Hindlimb muscle (tissue), 1 donor: ENCODE measurements around the gene ATP1B3. TPM values are rescaled to one million over a fixed set of nuclear protein-coding genes. Genes with fewer than 3 reads are reported as not detected.
"Not testable (repeated sequence)": the region's sequence is repeated elsewhere in the genome, so short reads cannot be mapped to it uniquely, and the experiment has no call there.

ENCODE experiments used
- DNase-seq: peaks from one replicate; pipeline ENCODE4 v3.0.0-alpha.2; 2013
- polyA plus RNA-seq: library from polyadenylated mRNA; unstranded; fragments of 120-200 nt; gene quantifications from one replicate; pipeline ENCODE4 v1.2.1, GENCODE V29; 2013; ENCODE audit not compliant: insufficient read length

ATP1B3 gene
- polyA plus RNA-seq, 1 donor, result 89.0 TPM

DNA sequence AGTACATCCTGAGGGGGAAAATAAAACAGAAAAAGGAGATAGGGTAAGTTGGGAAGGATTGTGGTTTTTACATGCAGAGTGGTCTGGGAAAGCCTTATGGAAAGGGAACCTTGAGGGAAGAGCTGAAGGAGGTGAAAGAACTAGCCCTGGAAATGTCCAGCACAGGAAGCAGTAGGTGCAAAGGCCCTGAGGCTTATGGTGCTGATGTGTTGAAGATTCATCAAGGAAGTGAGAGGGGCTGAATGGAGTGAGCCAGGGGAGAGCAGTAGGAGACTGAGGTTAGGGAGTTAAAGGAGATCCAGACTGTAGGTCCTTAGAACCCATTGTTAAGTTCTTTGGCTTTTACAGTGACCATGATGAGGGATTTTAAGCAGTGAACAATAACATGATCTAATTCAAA, 33.0 kb downstream of the ATP1B3 start:
- DNase-seq, result no peak

DNA sequence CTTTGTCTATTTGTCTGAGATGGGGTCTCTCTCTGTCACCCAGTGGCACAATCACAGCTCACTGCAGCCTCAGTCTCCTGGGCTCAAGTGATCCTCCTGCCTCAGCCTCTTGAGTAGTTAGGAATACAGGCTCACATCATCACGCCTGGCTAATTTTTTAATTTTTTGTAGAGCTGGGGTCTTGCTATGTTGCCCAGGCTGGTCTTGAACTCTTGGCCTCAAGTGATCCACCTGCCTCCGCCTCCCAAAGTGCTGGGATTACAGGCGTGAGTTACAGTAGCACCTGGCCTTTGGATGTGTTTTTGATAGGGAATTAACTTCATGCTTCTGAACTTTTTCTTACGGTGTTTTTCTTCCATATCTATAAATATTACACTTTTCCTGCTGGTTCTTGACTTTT, 33.5 kb downstream of the ATP1B3 start:
- not testable (repeated sequence) for DNase-seq

DNA sequence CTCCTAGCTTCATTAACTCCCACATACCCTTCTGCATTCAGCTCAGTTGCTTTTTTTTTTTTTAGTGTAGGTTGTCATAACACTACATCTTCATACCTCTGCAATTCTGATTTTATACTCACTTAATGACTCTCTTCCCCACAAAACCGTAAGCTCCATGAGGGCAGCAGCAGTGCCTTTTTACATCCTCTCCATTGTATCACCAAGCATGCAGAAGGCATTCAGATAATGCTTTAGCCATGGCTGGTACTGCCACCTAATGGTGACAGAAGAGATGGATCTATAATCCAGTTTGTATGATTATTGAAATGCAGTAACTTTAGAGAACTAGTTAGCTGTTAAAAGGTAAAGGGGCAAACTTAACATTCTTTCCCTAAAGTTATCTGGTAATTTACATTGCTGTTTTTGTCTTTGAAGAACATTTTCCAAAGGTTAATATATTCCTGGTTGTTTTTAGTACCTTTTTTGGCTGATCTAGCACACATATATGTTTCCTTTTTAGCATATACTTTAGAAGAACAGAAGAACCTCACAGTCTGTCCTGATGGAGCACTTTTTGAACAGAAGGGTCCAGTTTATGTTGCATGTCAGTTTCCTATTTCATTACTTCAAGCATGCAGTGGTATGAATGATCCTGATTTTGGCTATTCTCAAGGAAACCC, 36.8 kb downstream of the ATP1B3 start:
- DNase-seq, result no peak

DNA sequence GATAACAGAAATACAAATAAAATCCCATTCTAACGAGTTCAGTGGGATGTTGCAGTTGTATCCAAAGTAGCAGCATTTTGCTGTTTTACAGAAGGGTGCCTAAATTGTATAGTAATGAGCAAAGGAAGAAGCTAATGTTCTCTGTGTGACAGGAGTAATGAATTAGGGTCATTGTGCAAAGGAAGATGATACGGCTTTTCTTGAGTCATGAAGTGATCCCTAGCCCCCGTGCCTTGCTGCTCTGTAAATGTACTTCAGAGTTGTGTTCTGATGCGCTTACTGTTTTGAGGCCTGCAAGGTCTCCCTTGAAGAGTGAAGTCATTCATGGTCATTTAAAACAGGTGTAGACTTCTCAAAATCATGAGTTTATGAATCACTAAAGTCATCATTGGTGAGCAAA, 37.9 kb downstream of the ATP1B3 start:
- DNase-seq, result no peak

DNA sequence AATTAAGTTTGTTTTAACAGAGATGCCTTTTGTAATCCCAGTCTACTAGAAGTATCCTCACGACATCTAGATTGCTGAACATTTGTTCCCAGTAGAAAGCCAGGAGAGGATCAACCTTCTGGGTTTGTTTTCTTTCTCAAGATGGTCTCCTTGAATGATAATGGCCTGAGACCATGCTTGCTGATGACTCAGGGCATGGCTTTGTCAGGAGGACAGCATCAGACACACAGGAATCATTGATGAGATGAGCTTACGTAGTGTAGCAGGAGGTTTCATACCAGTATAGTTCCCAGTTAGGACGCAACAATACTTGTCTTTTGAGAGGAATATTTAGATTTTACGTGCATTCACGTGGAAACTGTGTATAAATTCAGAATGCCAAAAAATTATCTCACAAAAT, 38.6 kb downstream of the ATP1B3 start:
- no peak for DNase-seq

DNA sequence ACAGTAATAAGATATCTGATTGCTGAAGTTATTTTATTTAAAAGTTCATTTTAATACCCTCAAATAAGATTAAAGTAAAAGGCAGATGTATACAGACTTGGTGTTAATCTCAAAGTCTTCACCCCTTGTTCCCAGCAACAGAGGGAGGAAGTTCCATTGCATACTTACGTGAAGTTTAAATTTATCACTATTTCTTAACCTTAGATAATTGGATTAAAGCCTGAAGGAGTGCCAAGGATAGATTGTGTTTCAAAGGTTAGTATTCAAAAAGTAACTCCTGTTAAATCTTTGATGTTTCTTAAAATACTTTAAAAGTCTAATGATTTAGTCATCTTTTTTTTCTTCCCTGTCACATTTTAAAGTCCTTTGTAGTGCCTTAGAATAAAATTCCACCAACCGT, 39.3 kb downstream of the ATP1B3 start:
- no peak for DNase-seq

DNA sequence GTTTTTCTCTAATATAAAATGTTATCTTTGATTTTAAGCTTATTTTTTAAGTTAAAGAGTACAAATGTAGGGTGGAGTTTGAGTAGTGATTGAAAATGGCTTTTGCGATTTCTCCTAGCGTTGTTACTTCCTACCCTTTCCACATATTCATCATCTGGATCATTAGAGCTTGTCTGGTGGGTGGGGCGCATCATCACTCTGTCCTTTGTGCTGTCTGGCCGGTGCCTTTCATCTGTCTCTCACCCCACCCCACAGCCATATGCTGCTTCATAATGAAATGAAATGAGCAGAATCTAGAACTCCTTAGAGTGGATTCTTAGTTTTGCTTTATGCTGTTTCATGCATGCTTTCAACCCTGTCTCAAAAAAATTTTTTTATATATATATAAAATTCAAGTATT, 44.3 kb downstream of the ATP1B3 start:
- no peak for DNase-seq

DNA sequence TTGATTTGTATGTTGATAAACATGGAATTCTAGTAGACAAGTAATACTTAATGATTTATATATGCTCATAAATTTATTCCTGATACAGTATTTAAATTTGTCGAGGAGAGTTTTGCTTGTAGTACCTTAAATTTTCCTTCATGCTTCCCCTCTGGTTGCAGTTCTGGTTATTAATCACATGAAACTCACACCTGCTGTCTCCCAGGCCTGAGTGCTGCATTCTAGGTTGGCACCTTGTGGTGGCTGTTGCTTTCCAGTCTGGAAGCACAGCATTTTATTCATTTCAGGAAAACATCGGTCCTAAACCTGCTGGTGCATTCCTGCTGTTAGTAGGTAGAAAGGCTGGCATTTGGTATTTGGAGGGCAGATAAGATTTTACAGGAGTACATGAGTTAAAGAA, 44.9 kb downstream of the ATP1B3 start:
- DNase-seq, result no peak

DNA sequence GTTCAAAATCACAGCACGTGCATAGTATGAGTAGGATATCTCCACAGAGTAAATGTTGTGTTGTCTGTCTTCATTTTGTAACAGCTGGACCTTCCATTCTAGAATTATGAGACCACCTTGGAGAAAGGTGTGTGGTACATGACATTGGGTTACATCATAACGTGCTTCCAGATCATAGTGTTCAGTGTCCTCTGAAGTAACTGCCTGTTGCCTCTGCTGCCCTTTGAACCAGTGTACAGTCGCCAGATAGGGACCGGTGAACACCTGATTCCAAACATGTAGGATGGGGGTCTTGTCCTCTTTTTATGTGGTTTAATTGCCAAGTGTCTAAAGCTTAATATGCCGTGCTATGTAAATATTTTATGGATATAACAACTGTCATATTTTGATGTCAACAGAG, 49.2 kb downstream of the ATP1B3 start:
- DNase-seq, result not testable (repeated sequence)

DNA sequence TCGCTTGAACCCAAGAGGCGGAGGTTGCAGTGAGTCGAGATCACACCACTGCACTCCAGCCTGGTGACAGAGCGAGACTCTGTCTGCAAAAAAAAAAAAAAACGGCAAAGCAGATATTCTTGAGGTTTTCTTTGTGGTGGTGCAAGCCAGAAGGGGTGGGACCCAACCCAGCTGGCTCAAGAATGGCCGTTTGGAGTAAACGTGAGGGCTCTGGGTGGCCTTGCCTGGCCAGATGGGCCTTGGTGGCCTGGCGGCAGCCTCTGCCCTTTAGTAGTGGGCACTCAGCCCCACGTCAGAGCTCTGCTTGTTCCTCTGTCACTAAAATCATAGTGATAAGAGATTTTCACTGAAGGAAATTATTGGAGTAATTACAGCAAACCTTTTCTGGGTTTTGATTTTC, 50.5 kb downstream of the ATP1B3 start:
- no peak for DNase-seq

DNA sequence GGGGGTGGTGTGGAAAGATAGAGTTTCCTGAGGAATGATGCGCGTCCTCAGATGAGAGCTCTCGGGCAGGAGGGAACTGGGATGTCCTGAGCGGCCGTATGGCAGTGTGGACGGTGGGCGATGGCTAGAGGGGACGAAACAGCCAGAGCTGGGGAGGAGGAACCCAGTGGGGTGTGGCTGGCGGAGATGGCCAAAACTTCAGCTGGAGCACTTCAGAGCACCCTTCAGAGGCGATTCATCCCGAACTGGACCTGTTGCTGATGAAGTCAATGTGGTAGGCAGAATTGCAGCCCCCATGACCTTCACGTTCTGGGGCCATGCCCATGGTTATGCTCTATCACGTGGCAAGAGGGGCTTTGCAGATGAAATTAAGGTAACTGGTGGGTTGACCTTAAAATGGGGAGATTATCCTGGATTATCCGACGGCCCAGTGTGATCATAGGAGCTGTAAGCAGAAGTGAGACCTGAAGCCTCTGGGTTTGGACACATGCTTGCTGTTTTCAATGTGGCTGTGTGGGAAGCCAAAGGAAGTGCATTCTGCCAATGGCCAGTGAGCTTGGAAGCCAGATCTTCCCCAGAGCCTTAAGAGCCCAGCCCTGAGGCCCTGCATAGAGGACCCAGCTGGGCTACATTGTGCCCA, 52.3 kb downstream of the ATP1B3 start:
- DNase-seq, result no peak

DNA sequence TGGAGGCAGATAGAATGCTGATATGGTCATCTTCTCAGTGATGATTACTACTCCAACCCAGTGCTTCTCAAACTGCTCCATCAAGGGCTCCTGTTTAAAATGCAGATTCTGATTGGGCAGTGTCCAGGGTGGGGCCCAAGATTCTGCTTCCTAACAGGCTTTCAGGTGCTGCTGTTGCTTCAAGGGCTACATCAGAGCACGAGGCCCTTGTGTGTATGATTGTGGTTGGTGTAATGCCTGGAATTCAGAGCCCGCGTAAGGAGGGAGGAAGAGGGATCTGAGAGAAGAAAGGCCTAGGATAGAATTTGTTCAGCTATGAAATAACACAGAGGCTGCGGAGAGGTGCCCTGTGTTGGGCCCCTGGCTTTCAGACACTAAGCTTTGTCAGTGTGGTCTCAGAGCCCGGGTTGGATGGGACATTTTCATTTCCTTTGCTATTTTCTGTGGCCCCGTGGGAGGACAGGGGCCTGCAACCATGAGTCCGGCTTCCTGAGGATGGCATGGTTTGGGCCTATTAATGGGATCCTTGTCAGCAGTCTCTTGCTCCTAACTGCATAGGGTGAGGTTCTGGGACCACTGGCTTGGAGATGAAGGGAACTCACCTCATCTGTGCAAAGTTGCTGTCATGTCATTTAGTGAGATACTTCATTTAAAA, 53.0 kb downstream of the ATP1B3 start:
- no peak for DNase-seq

DNA sequence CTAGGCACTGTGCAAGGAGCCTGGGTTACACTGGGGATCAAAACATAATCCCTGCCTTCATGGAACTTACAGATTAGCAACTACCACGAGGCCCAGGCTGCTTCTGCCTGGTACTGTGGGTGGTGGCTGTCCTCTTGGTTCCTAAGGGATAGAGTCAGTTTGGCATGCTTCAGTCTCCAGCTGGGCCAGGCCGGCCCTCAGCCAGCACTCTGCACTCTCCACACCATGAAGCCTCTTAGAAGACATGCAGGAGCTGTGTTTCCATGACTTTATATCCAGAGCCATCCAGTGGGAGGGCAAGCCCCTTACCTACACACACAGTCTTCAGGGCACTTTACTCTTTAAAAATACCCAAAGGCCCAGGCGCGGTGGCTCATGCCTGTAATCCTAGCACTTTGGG, 54.4 kb downstream of the ATP1B3 start:
- DNase-seq, result no peak

DNA sequence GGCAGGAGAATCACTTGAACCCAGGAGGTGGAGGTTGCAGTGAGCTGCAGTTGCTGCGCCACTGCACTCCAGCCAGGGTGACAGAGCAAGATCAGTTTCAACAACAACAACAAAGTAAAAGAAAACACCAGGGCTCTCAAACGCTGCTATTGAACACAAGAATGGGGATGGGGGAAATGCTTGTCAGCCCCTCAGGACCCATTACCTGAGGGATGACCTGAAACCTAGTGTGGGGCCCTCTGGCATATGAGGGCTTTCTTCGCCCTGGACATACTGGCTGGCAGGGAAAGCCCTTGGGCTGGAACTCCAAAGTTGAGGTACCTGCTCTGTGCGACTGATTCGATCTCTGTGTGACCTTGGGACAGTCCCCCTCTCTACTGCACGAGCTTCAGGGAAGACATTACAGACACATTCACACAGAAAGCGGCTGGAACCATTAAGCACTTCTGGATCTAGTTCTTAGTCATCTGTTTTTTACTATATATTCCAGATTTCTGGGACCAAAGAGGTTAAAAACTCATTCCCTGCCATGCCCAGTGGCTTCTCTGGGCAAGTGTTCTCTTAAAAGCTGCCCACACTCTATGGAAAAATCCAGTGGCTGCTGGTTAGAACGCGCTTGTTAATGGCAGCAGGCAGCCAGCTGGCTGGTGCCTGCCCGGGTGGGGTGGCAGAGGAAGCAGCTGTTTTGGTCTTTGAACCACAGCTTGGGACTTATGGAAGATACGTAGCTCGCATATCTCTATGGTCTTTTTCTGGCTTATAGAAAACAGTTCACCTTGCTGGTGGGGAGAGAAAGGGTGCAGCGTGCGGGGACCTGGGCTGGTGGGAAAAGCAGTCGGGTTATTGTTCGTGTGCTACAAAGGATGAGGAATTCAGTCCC, 57.2 kb downstream of the ATP1B3 start:
- no peak for DNase-seq

DNA sequence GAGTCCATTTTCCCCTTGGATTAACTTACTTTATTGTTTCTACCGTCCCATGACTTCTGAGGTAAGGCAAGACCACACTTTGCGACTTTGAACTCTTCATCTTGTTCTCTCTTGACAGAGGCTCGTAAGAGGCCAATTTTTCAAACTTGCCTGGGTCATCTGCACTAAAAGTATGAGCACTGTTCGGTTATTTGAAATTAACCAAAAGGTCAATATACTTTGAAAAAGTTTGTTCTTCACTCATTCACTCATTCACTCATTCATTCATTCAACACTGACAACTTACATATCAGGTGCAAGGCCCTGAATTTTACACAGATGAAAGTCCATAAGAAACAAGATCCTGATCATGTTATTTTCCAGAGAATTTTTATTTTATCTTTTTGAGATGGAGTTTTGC, 57.9 kb downstream of the ATP1B3 start:
- DNase-seq, result no peak

DNA sequence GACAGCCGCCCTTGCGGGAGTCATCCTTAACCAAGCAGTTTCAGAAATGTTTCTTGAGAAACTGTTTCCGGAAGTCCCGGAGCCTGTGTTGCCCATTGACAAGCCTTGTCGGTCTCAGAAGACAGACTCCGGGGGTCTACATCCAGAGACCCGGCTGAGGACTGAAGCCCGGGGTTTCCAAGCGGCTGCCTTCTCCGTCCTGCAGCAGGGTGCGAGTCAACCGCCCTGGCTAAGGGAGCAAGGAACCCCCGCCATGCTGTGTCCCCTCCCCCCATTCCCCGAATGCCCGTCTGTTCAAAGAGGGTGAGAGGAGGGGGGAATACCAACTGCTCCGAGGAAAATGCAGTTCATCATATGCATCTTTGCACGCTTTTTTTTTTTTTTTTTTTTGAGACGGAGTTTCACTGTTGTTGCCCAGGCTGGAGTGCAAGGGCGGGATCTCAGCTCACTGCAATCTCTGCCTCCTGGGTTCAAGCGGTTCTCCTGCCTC, 61.6 kb downstream of the ATP1B3 start:
- no peak for DNase-seq

DNA sequence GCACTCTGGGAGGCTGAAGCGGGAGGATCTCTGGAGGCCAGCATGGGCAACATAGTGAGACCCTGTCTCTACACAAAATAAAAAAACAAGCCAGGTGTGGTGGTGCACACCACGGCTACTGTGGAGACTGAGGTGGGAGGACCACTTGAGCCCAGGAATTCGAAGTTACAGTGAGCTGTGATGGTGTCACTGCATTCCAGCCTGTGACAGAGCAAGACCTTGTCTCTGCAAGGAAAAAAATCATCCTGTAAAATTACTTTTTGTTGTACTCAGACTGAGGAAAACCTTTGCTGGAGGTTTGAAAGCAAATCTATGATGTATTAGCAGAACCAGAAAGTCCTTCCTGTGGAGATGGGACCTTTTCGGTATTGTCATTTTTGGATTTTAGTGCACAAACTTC, 63.3 kb downstream of the ATP1B3 start:
- no peak for DNase-seq

DNA sequence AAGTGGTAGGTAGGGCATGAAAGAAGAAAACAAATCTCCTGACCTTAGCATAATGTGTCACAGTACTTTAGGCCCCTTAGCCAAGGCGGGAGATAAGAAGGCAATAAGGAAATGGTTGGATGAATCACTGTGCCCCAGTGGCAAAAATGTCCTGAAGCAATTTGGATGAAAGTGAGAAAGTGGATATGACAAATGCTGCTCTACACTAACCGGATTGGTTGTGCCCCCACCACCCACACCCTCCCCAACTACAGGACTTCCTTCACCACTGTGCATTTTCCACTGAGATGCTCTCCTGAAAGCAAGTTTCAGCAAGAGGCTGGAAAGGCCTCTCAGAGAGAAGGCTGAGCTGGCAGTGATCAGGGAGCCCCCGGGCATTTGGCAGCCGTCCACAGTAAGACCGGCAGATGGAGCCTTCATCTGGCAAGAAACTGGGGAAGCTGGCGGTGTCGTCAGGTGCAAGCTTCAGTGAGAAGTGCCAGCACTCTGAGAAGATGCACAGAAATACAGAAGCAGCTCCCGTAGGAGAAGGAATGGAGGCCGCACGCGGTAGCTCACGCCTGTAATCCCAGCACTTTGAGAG, 63.8 kb downstream of the ATP1B3 start:
- no peak for DNase-seq

DNA sequence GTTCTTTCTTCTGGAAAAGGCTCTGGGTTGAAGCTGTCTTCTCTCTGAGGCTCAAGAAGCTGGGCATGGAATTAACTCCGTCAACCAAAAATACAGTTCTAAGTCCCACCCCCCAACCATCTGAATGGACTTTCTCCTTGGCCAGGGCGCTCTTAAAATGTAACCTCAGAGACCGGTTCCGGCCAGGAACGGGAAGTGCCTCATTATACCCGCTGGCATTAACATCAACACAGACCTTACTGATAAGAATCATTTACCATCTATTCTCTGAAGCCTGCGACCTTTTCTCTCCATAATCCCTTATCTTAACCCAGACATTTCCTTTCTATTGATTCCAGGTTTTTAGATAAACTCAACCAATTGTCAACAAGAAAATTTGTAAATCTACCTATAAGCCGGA, 64.7 kb downstream of the ATP1B3 start:
- DNase-seq, result no peak

DNA sequence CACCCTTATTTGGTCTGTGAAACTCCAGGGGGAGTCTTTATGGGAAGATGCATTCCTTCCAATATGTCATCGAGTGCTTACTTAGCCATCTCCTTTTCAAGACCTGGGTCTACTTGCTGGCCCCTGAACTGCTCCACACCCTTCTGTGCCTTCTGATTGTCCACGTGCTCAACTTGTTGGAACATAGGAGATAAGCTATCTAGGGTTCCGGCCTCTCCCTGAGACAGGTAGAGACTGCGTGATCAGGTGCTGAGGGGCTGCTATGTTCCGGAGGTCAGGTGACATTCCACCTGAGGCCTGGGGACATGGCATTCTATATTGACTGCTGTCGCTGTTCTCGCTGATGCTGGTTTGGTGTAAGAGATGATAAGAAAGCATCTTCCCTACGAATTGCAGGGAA, 65.6 kb downstream of the ATP1B3 start:
- no peak for DNase-seq

DNA sequence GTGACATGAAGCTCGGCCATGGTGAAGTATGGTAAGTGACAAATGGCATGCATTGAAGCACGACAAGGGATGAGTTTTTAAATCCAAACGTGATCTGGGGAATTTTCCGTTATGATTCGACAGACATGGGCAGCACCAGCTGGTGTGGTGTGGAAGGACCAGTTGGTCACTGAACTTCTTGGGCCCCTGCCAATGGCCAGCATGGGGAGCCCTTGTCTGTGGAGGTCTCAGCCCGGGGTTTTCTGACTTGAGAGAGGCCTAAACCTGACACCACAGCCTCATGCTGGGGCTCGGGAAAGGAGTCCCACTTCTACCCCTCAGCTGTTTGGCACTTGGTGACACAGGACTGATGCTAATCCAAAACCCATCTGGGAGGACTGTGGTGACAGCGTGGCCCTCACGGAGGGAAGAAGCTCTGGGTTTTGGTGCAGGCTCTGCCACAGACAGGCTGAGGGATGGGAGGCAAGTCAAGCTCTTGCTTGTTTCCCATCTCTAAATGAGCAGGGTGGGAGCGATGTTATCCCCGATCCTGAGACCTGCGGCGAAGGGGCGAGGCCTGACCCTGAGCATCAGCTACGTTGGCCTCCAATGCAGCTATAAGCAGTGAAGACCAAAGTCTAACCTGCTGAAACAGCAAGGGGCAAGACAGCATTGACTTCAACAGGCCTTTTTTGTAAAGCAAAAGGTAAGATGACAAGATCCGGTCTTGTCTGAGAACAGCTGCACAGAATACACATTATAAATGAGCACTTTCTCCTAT, 69.5 kb downstream of the ATP1B3 start:
- no peak for DNase-seq

DNA sequence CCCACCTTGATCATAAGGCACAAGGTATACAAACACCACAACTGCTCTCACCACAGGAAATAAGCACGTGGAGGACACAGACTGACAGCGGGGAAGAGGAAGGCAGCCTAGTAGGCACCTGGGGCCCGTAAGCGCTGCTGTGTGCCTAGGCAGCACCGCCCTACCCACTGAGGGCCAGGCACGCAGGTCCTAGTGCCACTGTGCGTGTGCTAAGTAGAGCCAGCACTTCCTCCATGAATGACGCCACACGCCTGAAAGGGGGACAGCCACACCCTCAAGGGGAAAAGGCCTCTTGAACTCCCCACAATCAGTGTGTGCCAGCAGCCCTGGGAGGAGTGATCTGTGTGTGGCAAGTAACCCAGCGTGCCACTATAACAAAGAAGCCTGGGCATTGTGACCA, 73.0 kb downstream of the ATP1B3 start:
- DNase-seq, result no peak
